Neuronal stem cell (in vitro differentiated cells): ENCODE measurements around the gene CFL2.

Source experiments
- DNase-seq: peaks from one replicate; pipeline ENCODE4 v3.0.0-alpha.2; 2013; ENCODE audit warnings: low spot score
- H2AFZ ChIP-seq: one replicate; pipeline ENCODE4 v1.6.1; 2013; ENCODE audit warnings: mild to moderate bottlenecking, low read length, inconsistent platforms
- H2AK5ac ChIP-seq: 2 replicates; pipeline ENCODE4 v1.6.1; 2013; ENCODE audit warnings: low read depth, mild to moderate bottlenecking, inconsistent platforms, low read length, moderate library complexity, mixed read lengths
- H2BK120ac ChIP-seq: 2 replicates; pipeline ENCODE4 v1.6.1; 2013; ENCODE audit warnings: low read depth, mild to moderate bottlenecking, inconsistent platforms, low read length, moderate library complexity, mixed read lengths
- H2BK12ac ChIP-seq: one replicate; pipeline ENCODE4 v1.6.1; 2013; ENCODE audit warnings: low read length, inconsistent platforms
- H2BK15ac ChIP-seq: 2 replicates; pipeline ENCODE4 v1.6.1; 2013; ENCODE audit warnings: mild to moderate bottlenecking, low read length, inconsistent platforms, mixed read lengths
- H2BK5ac ChIP-seq: one replicate; pipeline ENCODE4 v1.6.1; 2013; ENCODE audit warnings: inconsistent platforms, mild to moderate bottlenecking, low read length, moderate library complexity
- H3K14ac ChIP-seq: one replicate; pipeline ENCODE4 v1.6.1; 2013; ENCODE audit warnings: low read length, inconsistent platforms
- H3K18ac ChIP-seq: 2 replicates; pipeline ENCODE4 v1.6.1; 2013; ENCODE audit warnings: low read length, inconsistent platforms
- H3K23ac ChIP-seq: 2 replicates; pipeline ENCODE4 v1.6.1; 2013; ENCODE audit warnings: low read depth, mild to moderate bottlenecking, mixed read lengths, low read length, inconsistent platforms; ENCODE audit not compliant: poor library complexity
- H3K27ac ChIP-seq: replicated peaks from 3 replicates; pipeline ENCODE4 v1.5.1; 2013; ENCODE audit warnings: low read length, inconsistent platforms
- H3K27me3 ChIP-seq, 3 experiments: 2 replicates each; pipeline ENCODE4 v1.6.1; 2013; ENCODE audit warnings: low read length in 3 of 3, mild to moderate bottlenecking in 2 of 3, inconsistent platforms in 1 of 3, low read depth in 1 of 3, mixed read lengths in 1 of 3, moderate library complexity in 1 of 3; ENCODE audit not compliant: control insufficient read depth in 3 of 3, insufficient read depth in 3 of 3
- H3K36me3 ChIP-seq, 2 donors: replicated peaks in 1 of 2; 2 replicates each; pipeline ENCODE4 v1.6.1; 2013; ENCODE audit warnings: low read length in 2 of 2; ENCODE audit not compliant: control insufficient read depth in 2 of 2, insufficient read depth in 2 of 2
- H3K4ac ChIP-seq: 2 replicates; pipeline ENCODE4 v1.6.1; 2013; ENCODE audit warnings: inconsistent platforms, mild to moderate bottlenecking, low read length, moderate library complexity
- H3K4me1 ChIP-seq, 2 donors: 1 replicate in 1 of 2; 2 replicates in 1 of 2; pipeline ENCODE4 v1.6.1; 2013; ENCODE audit warnings: low read length in 2 of 2, low read depth in 1 of 2; ENCODE audit not compliant: control insufficient read depth in 2 of 2, insufficient read depth in 1 of 2
- H3K4me2 ChIP-seq: one replicate; pipeline ENCODE4 v1.6.1; 2013; ENCODE audit warnings: mild to moderate bottlenecking, low read length, inconsistent platforms; ENCODE audit not compliant: insufficient read depth, poor library complexity, severe bottlenecking
- H3K4me3 ChIP-seq, 2 donors: 2 replicates each; pipeline ENCODE4 v1.5.1; 2013; ENCODE audit warnings: low read length in 2 of 2, mild to moderate bottlenecking in 2 of 2, inconsistent platforms in 1 of 2, moderate library complexity in 1 of 2
- H3K79me1 ChIP-seq: one replicate; pipeline ENCODE4 v1.6.1; 2013; ENCODE audit warnings: low read depth, mild to moderate bottlenecking, inconsistent platforms, low read length, moderate library complexity
- H3K9ac ChIP-seq: one replicate; pipeline ENCODE4 v1.6.1; 2013; ENCODE audit warnings: mild to moderate bottlenecking, low read depth, low read length, inconsistent platforms; ENCODE audit not compliant: poor library complexity
- H3K9me3 ChIP-seq, 2 donors: replicated peaks in 1 of 2; 2 replicates each; pipeline versions ENCODE3 to v1.6.1; 2013; ENCODE audit warnings: low read length in 2 of 2, mild to moderate bottlenecking in 2 of 2, inconsistent platforms in 1 of 2, low read depth in 1 of 2, mixed read lengths in 1 of 2, moderate library complexity in 1 of 2; ENCODE audit not compliant: control insufficient read depth in 2 of 2, insufficient read depth in 1 of 2
- H4K8ac ChIP-seq: one replicate; pipeline ENCODE4 v1.6.1; 2013; ENCODE audit warnings: low read depth, mild to moderate bottlenecking, inconsistent platforms, low read length, moderate library complexity
- H4K91ac ChIP-seq: one replicate; pipeline ENCODE4 v1.6.1; 2013; ENCODE audit warnings: low read length, low read depth, mild to moderate bottlenecking, inconsistent platforms; ENCODE audit not compliant: poor library complexity
- WGBS, 2 donors: extraction: QIAGEN DNeasy Blood & Tissue Kit; methylation state at CpG; one replicate each; pipeline ENCODE4 v1.1.7; 2013; ENCODE audit warnings: missing lambda C conversion rate in 2 of 2, mixed read lengths in 1 of 2; ENCODE audit not compliant: insufficient read length in 2 of 2, insufficient replicate concordance in 1 of 2; ENCODE audit errors: extremely low coverage in 2 of 2; 5-methylcytosine and 5-hydroxymethylcytosine counted together

Gene CFL2

DNA sequence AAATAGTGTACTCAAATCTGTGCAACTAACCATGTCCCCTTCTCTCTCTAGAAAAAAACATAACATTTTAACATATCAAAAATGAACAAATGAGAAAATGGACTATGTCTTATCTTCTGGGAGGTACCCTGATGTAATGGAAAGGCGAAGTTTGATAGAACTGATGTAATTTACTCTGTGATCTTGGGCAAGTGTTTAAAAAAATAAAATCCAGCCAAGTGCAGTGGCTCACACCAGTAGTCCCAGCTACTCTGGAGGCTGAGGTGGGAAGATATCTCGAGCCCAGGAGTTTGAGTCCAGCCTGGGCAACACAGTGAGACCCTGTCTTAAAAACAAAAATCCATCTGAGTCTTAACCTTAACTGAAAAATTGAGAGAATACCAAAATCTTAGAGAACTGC, 35.8 kb upstream of the CFL2 start:
- peaks cover 2% of the 10 kb centered on the region for H3K79me1 ChIP-seq
- no peak overlapping the region for H2BK12ac ChIP-seq
- no peaks in the 10 kb centered on the region for H3K27me3 ChIP-seq
- DNase-seq, result no peak
- H4K8ac ChIP-seq, result no peak overlapping the region
- H3K9me3 ChIP-seq, result no peaks in the 10 kb centered on the region
- H2BK120ac ChIP-seq, result no peak overlapping the region
- no peak overlapping the region for H4K91ac ChIP-seq
- H3K4me2 ChIP-seq, result no peak overlapping the region
- no peak overlapping the region for H3K4me3 ChIP-seq
- no peak overlapping the region for H3K18ac ChIP-seq
- no peak overlapping the region for H3K9ac ChIP-seq
- H3K4ac ChIP-seq, result no peak overlapping the region
- H3K36me3 ChIP-seq, result peaks cover 0 to 37% of the 10 kb centered on the region in 2 donors
- no peak overlapping the region for H2AFZ ChIP-seq
- no peak overlapping the region for H3K14ac ChIP-seq
- H3K27ac ChIP-seq, result no peak overlapping the region
- no peak overlapping the region for H2AK5ac ChIP-seq
- no peak overlapping the region for H3K23ac ChIP-seq
- peaks cover 0 to 3% of the 10 kb centered on the region in 2 donors for H3K4me1 ChIP-seq
- H2BK15ac ChIP-seq, result no peak overlapping the region
- WGBS, 2 donors, result no CpG with 5 or more reads among the region's 2 CpGs
- H2BK5ac ChIP-seq, result no peak overlapping the region

DNA sequence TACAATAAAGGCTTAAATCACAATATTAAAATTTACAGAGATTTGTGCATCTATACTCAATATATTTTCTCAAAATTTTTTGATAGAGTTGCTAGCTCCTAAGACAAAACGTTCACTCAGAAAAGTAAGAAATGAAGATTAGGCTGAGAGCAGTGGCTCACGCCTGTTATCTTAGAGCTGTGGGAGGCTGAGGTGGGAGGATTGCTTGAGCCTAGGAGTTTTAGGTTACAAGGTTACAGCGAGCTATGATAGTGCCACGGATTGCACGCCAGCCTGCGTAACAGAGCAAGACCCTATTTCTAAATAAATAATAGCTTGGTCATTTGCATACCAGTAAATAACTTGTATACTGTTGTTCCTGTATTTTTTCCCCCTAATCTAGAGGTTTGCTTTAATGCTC, 35.0 kb upstream of the CFL2 start:
- no peak overlapping the region for H3K14ac ChIP-seq
- H3K4me2 ChIP-seq, result no peak overlapping the region
- H3K4ac ChIP-seq, result no peak overlapping the region
- no peak overlapping the region for H3K23ac ChIP-seq
- WGBS, 2 donors, result no CpG with 5 or more reads among the region's 6 CpGs
- no peak overlapping the region for H2AFZ ChIP-seq
- DNase-seq, result no peak
- H3K4me3 ChIP-seq, result no peak overlapping the region
- no peak overlapping the region for H2BK120ac ChIP-seq
- H3K79me1 ChIP-seq, result peaks cover 2% of the 10 kb centered on the region
- H2AK5ac ChIP-seq, result no peak overlapping the region
- H3K36me3 ChIP-seq, result peaks cover 0 to 28% of the 10 kb centered on the region in 2 donors
- no peak overlapping the region for H2BK15ac ChIP-seq
- H3K27ac ChIP-seq, result no peak overlapping the region
- no peak overlapping the region for H3K9ac ChIP-seq
- H3K18ac ChIP-seq, result no peak overlapping the region
- no peak overlapping the region for H2BK12ac ChIP-seq
- no peak overlapping the region for H4K8ac ChIP-seq
- peaks cover 0 to 3% of the 10 kb centered on the region in 2 donors for H3K4me1 ChIP-seq
- H3K27me3 ChIP-seq, result no peaks in the 10 kb centered on the region
- no peaks in the 10 kb centered on the region for H3K9me3 ChIP-seq
- no peak overlapping the region for H4K91ac ChIP-seq
- H2BK5ac ChIP-seq, result no peak overlapping the region

DNA sequence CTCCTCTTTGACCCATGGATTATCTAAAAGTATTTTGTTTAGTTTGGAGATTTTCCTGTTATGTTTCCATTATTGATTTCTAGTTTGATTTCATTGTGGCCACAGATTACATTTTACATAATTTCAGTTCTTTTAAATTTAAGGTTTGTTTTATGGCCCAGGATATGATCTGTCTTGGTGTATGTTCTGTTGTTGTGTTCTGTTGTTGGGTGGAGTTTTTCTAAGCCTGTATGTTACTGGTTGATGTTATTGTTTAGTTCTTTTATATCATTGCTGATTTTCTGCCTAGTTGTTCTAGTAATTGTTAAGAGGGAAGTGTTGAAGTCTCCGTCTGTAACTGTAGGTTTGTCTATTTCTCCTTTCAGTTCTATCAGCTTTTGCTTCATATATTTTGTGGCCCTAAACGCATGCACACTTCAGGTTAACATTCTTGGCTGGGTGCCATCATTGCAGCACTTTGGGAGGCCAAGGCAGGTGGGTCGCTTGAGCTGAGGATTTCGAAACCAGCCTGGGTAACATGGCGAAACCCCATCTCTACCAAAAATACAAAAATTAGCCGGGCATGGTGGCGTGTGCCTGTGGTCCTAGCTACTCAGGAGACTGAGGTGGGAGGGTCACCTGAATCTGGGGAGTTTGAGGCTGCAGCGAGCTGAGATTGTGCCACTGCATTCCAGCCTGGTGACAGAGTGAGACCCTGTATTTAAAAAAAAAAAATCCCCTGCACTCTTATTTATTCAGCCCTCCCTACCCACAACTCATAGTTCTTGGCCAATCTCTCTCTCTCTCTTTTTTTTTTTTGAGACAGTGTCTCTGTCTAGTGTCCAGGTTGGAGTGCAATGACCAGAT, 28.1 kb upstream of the CFL2 start:
- Histone ChIP-seq H3K4me3 (no peak overlapping the region), H2AFZ (no peak overlapping the region), H3K27me3 (no peaks in the 10 kb centered on the region), H4K8ac (no peak overlapping the region), H2BK15ac (no peak overlapping the region), H2BK12ac (no peak overlapping the region), H3K4ac (no peak overlapping the region), H2AK5ac (no peak overlapping the region), H3K23ac (no peak overlapping the region), H3K4me2 (no peak overlapping the region), H2BK5ac (no peak overlapping the region), H2BK120ac (no peak overlapping the region), H4K91ac (no peak overlapping the region), H3K9me3 (no peaks in the 10 kb centered on the region), H3K4me1 (peaks cover 0 to 3% of the 10 kb centered on the region in 2 donors), H3K18ac (no peak overlapping the region), H3K9ac (no peak overlapping the region), H3K27ac (no peak overlapping the region), H3K36me3 (no peaks in the 10 kb centered on the region), H3K79me1 (no peaks in the 10 kb centered on the region), H3K14ac (no peak overlapping the region)
- no peak for DNase-seq
- no CpG with 5 or more reads among the region's 8 CpGs for WGBS, 2 donors

DNA sequence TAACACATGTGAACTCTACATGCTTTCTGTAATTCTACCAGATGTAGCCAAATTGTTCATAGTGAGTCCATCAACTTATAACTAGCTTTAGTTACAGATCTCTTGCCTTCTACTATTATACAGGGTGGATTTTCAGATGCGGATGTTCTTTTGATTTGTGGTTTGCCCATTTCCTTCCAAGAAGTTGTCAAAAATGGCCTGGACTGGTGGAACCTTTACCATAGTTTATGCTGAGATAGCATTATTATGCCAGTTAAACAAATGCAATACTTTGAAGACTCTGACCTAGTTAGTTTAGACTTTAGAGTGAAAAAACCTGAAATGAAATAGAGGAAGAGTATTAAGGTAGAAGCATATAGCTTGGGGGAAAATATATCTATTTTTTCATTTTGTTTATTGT, 27.4 kb upstream of the CFL2 start:
- no peak overlapping the region for H3K9ac ChIP-seq
- no peak overlapping the region for H2AK5ac ChIP-seq
- no peaks in the 10 kb centered on the region for H3K9me3 ChIP-seq
- H4K91ac ChIP-seq, result no peak overlapping the region
- H3K27ac ChIP-seq, result no peak overlapping the region
- H3K79me1 ChIP-seq, result no peaks in the 10 kb centered on the region
- no peak overlapping the region for H2BK5ac ChIP-seq
- H2BK120ac ChIP-seq, result no peak overlapping the region
- DNase-seq, result no peak
- H3K27me3 ChIP-seq, result no peaks in the 10 kb centered on the region
- no peak overlapping the region for H3K4me3 ChIP-seq
- no peak overlapping the region for H3K23ac ChIP-seq
- no peak overlapping the region for H2BK15ac ChIP-seq
- no peak overlapping the region for H2AFZ ChIP-seq
- H3K18ac ChIP-seq, result no peak overlapping the region
- H2BK12ac ChIP-seq, result no peak overlapping the region
- H3K4ac ChIP-seq, result no peak overlapping the region
- H3K4me1 ChIP-seq, result peaks cover 0 to 3% of the 10 kb centered on the region in 2 donors
- no peaks in the 10 kb centered on the region for H3K36me3 ChIP-seq
- no peak overlapping the region for H4K8ac ChIP-seq
- H3K4me2 ChIP-seq, result no peak overlapping the region
- WGBS, 2 donors, result no CpG with 5 or more reads among the region's 1 CpG
- no peak overlapping the region for H3K14ac ChIP-seq
